HG02610 (cell line): Measurements from ENCODE around the gene BPIFB1.

Experiments
- ATAC-seq: cut with Tn5 transposase; IDR thresholded peaks from one replicate; pipeline ENCODE4 v1.9.1; 2021; ENCODE audit warnings: mild to moderate bottlenecking, moderate library complexity; ENCODE audit not compliant: unreplicated experiment

The BPIFB1 gene

DNA sequence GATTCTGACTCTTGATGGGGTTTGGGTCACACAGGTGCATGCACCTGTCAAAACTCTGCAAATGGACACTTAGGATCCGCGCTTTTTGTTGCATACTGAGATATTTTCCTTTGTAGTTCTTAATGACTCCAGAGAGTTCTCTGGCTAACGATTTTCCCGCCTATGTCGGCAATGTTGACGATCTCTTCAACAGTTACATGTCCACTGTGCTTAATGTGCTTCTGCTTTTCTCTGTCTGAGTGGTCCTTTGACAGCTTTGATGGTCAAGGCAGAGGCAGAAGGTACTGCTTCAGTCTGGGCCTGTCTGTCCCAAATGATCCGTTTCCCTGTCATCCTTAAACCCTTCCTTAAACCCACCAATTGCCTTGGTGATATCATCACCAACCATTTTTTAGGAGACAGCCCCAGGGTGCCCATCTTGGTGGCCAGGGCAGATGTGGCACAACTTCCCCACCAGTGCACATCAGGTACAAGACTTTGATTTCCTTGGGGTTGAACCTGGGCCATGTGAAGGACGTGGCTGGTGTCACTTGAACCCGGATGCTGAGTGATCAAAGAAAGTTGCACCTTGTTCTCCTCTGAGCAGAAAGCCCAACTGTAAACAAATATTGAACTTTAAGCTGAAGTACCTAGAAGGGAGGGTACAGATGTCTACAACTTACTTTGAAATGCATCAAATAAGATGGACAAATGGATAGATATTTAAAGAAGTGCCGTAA lies 10.7 kb upstream of the BPIFB1 start:
- ATAC-seq, result no peak

DNA sequence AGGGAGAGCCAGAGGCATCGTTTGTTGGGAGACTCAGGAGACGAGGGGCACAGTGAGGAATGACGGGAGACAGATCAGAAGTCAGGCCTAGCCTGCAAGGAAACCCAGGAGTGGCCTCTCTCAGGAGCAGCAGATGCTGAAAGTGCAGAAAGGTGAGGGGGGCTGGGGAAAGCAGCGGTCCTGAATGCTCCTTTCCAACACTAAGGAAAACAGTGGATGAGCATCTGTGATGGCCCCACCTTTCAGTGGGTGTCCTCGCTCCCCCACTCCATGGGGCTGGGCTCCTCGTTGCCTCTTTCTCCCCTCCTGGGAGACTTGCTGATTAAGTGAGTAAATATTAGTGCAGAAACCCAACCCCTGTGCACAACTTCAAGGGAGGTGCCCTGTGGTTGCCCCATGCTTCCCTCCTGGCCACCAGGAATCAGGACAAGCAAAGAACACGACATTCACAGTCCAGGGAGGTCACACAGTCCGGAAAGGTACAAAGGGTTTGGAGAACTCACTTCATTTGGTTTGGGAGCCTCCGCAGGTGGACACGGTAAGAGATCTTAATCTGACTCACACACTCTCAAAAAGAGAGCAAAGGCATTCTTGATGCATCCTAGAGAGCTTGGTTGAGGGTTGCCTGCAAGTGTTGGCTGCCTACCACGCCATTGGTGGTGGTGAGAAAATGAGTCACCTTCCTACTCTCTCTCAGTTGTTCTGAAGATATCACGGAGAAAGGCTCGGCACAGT lies 9.7 kb upstream of the BPIFB1 start:
- no peak for ATAC-seq

DNA sequence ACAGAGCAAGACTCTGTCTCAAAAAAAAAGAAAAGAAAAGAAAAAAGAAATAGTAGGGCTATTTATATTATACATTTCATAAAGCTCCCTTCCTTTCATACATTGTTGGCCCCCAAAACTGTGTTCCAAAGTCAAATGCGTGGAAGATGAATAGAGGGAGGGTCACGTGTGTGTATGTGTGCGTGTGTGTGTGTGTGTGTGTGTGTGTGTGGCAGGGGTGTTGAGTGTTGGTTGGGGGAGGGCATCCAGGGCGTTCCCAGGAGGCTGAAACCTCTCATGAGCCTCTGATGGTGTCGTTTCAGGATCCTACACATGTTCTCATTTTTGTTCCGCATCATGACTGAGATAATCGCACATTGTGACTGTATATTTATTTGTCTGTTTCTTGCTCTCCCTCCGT lies 7.8 kb upstream of the BPIFB1 start:
- no peak for ATAC-seq

DNA sequence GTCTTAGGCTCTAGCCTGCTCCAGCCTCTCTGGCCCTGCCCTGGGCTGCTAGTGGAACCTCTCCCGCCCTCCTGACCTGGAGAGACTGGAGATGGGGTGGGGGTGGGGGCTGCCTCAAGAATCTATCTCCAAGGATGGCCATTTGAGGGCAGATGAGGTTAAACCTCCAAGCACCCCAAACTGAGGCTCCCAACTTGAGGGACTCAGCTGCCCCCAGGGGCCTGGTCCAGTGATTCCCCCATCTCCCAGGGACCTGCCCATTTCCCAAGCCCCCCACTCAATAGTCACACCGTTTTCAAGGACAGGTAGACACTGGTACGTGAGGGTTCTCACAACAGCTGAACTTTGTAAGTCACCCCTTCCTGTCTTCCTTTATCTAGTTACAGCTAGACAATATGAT lies 7.1 kb upstream of the BPIFB1 start:
- no peak for ATAC-seq

DNA sequence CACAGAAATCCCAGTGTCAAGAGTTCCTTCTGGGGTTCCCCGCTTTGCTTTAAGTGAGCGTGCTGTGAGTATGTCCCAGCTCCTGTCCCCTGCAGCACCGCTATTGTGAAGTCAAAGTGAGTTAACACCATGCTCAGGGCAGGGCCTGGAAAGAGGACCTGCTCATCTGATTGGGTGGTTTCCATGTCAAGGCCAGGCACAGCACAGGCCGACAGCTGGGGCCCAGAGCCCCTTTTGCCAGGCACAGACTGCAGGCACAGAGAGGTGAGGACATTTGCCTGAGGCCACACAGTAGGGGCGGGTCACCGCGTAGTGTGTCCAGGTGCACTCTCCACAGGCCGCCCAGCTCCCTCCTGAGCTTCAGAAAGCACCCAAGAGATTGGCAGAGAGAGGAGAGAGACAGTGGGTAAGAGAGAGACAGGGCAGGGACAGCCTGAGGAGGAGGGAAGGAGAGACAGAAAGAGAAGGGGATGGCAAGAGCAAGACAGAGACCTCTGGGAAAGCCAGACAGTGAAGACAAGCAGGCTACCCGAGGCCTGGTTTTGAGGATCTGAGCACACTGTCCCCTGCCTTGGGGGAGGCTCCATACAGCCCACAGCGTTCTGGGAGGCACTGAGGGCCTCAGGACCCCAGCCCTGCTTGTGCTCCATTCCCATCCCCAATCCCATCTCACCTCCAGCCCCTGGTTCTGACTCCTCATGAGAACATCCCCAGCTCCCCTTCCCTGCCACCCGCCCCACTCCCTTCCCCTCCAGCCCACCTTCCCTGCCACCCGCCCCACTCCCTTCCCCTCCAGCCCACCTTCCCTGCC lies 6.5 kb upstream of the BPIFB1 start:
- no peak for ATAC-seq

- no peak for ATAC-seq
Measured at GRCh38 chr20:33277471-33278441, 5.3 kb upstream of the BPIFB1 start.

DNA sequence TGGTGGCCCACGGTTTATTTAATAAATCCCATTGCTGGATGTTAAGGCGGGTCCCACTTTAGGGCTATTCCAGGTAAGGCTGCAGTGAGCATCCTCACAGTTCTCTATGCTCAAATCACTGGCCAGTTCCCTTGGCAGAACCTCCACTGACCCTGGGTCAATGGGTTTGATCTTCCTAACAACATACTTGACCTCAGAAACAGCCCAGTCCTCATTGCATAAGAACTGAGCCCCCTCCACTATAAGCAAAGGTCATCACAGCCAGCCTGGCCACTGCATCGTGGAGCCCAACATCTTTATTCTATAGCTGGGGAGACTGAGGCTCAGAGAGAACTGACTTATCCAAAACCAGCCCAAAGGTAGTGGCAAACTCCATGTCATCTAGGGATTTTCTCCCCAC lies 4.3 kb upstream of the BPIFB1 start:
- ATAC-seq, result no peak

DNA sequence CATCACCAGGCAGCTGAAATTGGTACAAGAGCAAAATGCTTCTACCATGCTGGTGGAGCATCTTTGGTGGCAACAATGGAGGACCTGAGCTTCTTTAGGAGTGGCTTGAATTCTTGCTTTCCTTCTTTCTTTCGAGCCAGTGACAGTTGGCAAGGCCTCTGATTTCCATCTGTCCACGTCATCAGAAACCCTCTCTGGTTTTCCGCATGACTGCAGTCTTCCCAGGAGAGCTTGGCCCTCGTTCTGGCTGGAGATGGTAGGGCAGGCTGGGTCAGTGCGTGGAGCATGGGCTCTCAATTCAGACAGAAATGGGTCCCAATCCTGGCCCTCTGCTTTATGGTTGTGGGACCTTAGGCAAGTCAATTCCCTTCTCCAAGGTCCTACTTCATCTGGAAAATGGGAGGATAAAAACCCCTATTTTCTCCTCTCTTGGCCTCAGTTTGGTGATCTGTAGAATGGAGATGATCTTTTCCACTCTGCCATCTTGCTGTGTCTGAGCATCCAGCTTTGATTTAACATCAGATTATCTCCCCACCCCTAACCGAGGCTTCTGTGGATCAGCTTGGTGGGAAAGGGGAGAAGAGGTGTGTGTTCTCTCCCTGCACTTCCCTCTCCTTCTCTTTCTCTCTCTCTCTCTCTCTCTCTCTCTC lies 3.6 kb upstream of the BPIFB1 start:
- no peak for ATAC-seq

GRCh38 chr20:33280000-33280680 lies 2.9 kb upstream of the BPIFB1 start:
- no peak for ATAC-seq

- ATAC-seq, result no peak
Measured at GRCh38 chr20:33280775-33281174, 2.2 kb upstream of the BPIFB1 start.

GRCh38 chr20:33281550-33282146 lies 1.4 kb upstream of the BPIFB1 start:
- ATAC-seq, result no peak

GRCh38 chr20:33282196-33282934 lies 649 bp upstream of the BPIFB1 start:
- ATAC-seq, result no peak

- ATAC-seq, result no peak
Measured at GRCh38 chr20:33284284-33284683, 1.3 kb downstream of the BPIFB1 start.

DNA sequence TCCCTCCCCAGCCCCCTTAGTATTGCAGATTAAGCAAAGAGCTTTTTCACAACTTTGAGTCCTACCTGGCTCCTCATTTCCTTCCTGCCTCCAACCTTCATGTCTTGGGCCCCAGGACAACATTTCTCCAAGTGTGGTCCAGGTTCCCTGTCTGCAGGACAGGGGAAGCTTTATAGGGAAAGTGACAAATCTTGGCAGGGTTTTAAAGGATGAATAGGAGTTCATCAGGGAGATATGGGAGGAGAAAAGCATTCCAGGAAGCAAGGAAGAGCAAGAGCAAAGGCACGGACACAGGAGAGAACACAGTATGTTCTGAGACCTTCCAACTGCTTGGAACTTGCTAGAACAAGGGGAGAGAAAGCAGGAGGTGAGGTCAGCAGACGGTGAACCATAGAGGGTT lies 1.9 kb downstream of the BPIFB1 start:
- ATAC-seq, result no peak

- no peak for ATAC-seq
Measured at GRCh38 chr20:33285861-33286495, 3.0 kb downstream of the BPIFB1 start.

- no peak for ATAC-seq
Measured at GRCh38 chr20:33287884-33288283, 4.9 kb downstream of the BPIFB1 start.

DNA sequence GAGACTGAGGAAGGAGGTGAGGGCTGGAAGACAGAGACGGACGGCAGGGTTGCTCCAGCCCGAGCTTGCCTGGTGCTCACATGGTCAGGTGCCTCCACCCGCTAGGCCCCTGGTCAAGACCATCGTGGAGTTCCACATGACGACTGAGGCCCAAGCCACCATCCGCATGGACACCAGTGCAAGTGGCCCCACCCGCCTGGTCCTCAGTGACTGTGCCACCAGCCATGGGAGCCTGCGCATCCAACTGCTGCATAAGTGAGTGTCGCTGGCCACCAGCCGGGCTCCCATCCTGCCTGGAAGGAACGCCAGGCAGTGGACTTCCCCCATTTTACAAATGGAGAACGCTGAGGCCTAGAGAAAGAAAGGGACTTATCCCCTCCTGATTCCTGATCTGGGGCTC lies 7.8 kb downstream of the BPIFB1 start:
- ATAC-seq, result no peak

DNA sequence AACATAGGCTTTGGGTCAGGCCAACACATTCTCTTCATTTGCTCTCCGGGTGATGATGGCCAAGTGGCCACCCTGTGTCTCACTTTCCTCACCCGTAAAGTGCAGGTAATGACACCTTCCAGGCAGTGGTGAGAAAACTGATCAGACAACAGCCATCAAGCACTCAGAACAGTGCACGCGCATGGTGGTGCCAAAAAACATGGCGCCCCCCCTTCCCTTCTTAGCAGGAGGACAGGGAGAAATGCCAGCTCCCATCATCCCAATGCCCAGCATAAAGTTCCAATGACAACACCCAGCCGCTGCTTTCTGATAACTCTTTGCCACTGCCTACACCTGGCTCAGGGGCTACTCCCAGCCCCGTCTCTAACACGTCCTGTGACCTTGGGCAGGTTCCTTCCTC lies 8.4 kb downstream of the BPIFB1 start:
- ATAC-seq, result no peak
